ENCODE results near the gene EPOP. TPM values are rescaled to one million over a fixed set of nuclear protein-coding genes. Genes with fewer than 3 reads are reported as not detected.
A peak's percentile ranks its signal among the peaks of the same experiment; 100 is the strongest.

The EPOP gene
- total and polyA plus RNA-seq, 2 of the 13 experiments (the other 11 are each of a cell fraction or from before 2014, with no cell fraction given): 14.7 to 37.8 TPM

DNA sequence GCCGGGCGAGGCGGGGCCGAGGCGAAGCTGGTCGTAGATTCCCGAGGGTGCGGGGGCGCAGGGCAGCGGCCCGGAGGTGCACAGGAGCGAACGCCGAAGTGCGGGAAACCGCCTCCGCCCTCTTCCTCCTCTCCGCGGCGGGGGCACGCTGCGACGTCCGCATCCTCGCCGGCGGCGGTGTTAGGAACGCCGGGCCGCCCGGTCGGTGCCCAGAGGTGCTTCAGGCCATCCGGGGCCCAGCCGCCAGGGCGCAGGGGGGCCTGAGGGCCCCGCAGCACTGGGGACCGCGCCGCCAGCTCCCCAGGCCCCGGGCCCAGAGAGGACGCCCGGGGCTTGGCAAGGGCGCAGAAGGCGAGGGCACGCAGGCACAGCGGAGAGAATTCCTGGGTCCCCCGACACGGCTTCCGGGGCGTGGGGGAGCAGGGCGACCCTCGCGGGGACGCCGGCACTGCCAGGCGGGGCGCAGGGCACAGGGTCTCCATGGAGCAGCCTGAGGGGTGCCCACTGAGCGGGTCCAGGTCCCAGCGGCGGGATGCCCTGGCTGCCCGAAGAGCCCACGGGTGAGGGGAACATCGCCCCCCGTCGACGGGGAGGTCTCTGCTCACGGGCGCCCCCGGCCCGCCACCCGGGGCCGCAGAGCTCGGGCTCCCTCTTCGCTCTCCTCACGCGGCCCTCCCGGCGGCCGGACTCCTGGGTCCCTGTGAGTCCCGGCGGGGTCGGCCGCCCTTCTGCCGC, 576 bp downstream of the EPOP start (continued):
- TF ChIP-seq, protein P1, sequence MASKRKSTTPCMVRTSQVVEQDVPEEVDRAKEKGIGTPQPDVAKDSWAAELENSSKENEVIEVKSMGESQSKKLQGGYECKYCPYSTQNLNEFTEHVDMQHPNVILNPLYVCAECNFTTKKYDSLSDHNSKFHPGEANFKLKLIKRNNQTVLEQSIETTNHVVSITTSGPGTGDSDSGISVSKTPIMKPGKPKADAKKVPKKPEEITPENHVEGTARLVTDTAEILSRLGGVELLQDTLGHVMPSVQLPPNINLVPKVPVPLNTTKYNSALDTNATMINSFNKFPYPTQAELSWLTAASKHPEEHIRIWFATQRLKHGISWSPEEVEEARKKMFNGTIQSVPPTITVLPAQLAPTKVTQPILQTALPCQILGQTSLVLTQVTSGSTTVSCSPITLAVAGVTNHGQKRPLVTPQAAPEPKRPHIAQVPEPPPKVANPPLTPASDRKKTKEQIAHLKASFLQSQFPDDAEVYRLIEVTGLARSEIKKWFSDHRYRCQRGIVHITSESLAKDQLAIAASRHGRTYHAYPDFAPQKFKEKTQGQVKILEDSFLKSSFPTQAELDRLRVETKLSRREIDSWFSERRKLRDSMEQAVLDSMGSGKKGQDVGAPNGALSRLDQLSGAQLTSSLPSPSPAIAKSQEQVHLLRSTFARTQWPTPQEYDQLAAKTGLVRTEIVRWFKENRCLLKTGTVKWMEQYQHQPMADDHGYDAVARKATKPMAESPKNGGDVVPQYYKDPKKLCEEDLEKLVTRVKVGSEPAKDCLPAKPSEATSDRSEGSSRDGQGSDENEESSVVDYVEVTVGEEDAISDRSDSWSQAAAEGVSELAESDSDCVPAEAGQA (IDR thresholded peaks at IDR 0.05; ENCODE audit: low read depth): no peak
- TF ChIP-seq, protein P1 (CRISPR knock-in tag; IDR thresholded peaks at IDR 0.05; ENCODE audit: borderline replicate concordance): no peak
- TF ChIP-seq HOXA7 (CRISPR knock-in tag; IDR thresholded peaks at IDR 0.05) (no peak), ZNF10 (CRISPR knock-in tag; IDR thresholded peaks at IDR 0.05; ENCODE audit: borderline replicate concordance, low read depth) (no peak), TCF7L2 (IDR thresholded peaks at IDR 0.05; ENCODE audit: low read depth, low read length) (no peak), ZFX (CRISPR knock-in tag; IDR thresholded peaks at IDR 0.05; ENCODE audit: low read depth) (peak; percentile 56), MED1 (CRISPR knock-in tag; IDR thresholded peaks at IDR 0.05) (no peak), ZBTB8A (CRISPR knock-in tag; IDR thresholded peaks at IDR 0.05; ENCODE audit: borderline replicate concordance, low read depth) (no peak), MTA1 (CRISPR knock-in tag; IDR thresholded peaks at IDR 0.05; ENCODE audit: borderline replicate concordance) (no peak; the same call in 1 of the 2 replicates), SNAI1 (CRISPR knock-in tag; IDR thresholded peaks at IDR 0.05; ENCODE audit: borderline replicate concordance) (no peak), NFE2L2 (IDR thresholded peaks at IDR 0.05; ENCODE audit: low read length) (no peak), RCOR2 (CRISPR knock-in tag; IDR thresholded peaks at IDR 0.05) (no peak), NR2F2 (IDR thresholded peaks at IDR 0.05; ENCODE audit: borderline replicate concordance, low read depth) (no peak; the same call in 1 of the 2 replicates), TBX3 (IDR thresholded peaks at IDR 0.05; ENCODE audit: borderline replicate concordance) (no peak), CBX5 (CRISPR knock-in tag; IDR thresholded peaks at IDR 0.05; ENCODE audit: borderline replicate concordance) (no peak), ZNF772 (CRISPR knock-in tag; IDR thresholded peaks at IDR 0.05) (no peak; the same call in 1 of the 2 replicates), NFKB2 (CRISPR knock-in tag; IDR thresholded peaks at IDR 0.05; ENCODE audit: borderline replicate concordance) (no peak; the same call in 1 of the 2 replicates), RFX1 (IDR thresholded peaks at IDR 0.05) (no peak)
- TF ChIP-seq, protein P2, sequence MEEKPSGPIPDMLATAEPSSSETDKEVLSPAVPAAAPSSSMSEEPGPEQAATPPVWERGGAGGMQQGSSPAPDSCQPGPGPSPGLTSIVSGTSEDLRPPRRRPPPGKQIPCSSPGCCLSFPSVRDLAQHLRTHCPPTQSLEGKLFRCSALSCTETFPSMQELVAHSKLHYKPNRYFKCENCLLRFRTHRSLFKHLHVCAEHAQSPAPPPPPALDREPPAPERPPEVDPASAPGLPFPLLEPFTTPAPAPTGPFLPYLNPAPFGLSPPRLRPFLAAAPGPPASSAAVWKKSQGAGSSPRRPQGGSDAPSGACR (CRISPR knock-in tag; IDR thresholded peaks at IDR 0.05): no peak
- TF ChIP-seq, protein P3, sequence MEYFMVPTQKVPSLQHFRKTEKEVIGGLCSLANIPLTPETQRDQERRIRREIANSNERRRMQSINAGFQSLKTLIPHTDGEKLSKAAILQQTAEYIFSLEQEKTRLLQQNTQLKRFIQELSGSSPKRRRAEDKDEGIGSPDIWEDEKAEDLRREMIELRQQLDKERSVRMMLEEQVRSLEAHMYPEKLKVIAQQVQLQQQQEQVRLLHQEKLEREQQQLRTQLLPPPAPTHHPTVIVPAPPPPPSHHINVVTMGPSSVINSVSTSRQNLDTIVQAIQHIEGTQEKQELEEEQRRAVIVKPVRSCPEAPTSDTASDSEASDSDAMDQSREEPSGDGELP (IDR thresholded peaks at IDR 0.05; ENCODE audit: borderline replicate concordance, low read depth): no peak
- TF ChIP-seq, protein P4, sequence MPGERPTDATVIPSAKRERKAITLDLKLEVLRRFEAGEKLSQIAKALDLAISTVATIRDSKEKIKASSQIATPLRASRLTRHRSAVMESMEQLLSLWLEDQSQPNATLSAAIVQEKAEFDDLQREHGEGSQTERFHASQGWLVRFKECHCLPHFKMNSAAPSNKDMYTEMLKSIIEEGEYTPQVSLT (CRISPR knock-in tag; IDR thresholded peaks at IDR 0.05; ENCODE audit: borderline replicate concordance, low read depth): no peak; the same call in 1 of the 2 replicates
- TF ChIP-seq, protein P5, sequence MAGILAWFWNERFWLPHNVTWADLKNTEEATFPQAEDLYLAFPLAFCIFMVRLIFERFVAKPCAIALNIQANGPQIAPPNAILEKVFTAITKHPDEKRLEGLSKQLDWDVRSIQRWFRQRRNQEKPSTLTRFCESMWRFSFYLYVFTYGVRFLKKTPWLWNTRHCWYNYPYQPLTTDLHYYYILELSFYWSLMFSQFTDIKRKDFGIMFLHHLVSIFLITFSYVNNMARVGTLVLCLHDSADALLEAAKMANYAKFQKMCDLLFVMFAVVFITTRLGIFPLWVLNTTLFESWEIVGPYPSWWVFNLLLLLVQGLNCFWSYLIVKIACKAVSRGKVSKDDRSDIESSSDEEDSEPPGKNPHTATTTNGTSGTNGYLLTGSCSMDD (CRISPR knock-in tag; IDR thresholded peaks at IDR 0.05): no peak
